Kidney (tissue), 14 donors: ENCODE results near the gene TNS4. TPM values are rescaled to one million over a fixed set of nuclear protein-coding genes. Genes with fewer than 3 reads are reported as not detected.

Source experiments
- DNase-seq, 5 donors: peaks; one replicate each; pipeline ENCODE4 v3.0.0-alpha.2; 2013 to 2020
- FAIRE-seq: peaks from 2 replicates; lab custom pipeline; 2012; peaks lifted over from hg19 to GRCh38; lab: Jason Lieb, UNC
- H3K27ac ChIP-seq, 2 donors: one replicate each; pipeline ENCODE4 v1.7.0; 2013; ENCODE audit warnings: low read depth in 2 of 2, low read length in 2 of 2, inconsistent platforms in 1 of 2
- H3K27me3 ChIP-seq: one replicate; pipeline ENCODE4 v1.7.1; 2013; ENCODE audit warnings: low read length, inconsistent platforms; ENCODE audit not compliant: control insufficient read depth, insufficient read depth
- H3K36me3 ChIP-seq, 3 donors: one replicate each; pipeline versions ENCODE4 v1.7.0 to v1.7.1; 2013; ENCODE audit warnings: low read length in 3 of 3, control low read depth in 1 of 3, inconsistent platforms in 1 of 3; ENCODE audit not compliant: insufficient read depth in 3 of 3, control insufficient read depth in 2 of 3
- H3K4me1 ChIP-seq, 3 donors: one replicate each; pipeline versions ENCODE4 v1.7.0 to v1.7.1; 2013; ENCODE audit warnings: low read length in 3 of 3, inconsistent platforms in 1 of 3, low read depth in 1 of 3; ENCODE audit not compliant: control insufficient read depth in 2 of 3, insufficient read depth in 2 of 3
- H3K4me3 ChIP-seq, 3 donors: one replicate each; pipeline versions ENCODE4 v1.7.0 to v1.8.1; 2013; ENCODE audit warnings: low read length in 3 of 3, control low read depth in 1 of 3, inconsistent platforms in 1 of 3
- H3K9ac ChIP-seq, 3 donors: one replicate each; pipeline versions ENCODE4 v1.7.0 to v1.7.1; 2013; ENCODE audit warnings: low read length in 3 of 3, control low read depth in 1 of 3, inconsistent platforms in 1 of 3
- H3K9me3 ChIP-seq, 3 donors: one replicate each; pipeline versions ENCODE4 v1.7.0 to v1.7.1; 2013; ENCODE audit warnings: low read length in 3 of 3, control low read depth in 1 of 3, inconsistent platforms in 1 of 3; ENCODE audit not compliant: control insufficient read depth in 2 of 3, insufficient read depth in 1 of 3
- intact Hi-C: fragments of 100-400 bp; cut with DNase I; formaldehyde crosslinking; loops from one replicate; pipeline ENCODE4 v1.11.1; 2022
- polyA plus RNA-seq: library from polyadenylated mRNA; stranded (reverse); fragments of 350-450 nt; fragmentation: Illumina TruSeq; extraction: RNeasy Lipid Tissue Mini Kit (QIAGEN cat#74804); gene quantifications from one replicate; pipeline ENCODE4 v1.2.3, GENCODE V29; 2014; ENCODE audit warnings: low read depth, low replicate concordance; ENCODE audit not compliant: insufficient read depth
- total RNA-seq: library from RNA; stranded (reverse); fragmentation: NEBNext Ultra II Directional; extraction: Animal tissue kit (Norgen Biotek cat#: 25700); gene quantifications from one replicate; pipeline ENCODE4 v1.2.1, GENCODE V29; 2021
- TF ChIP-seq, protein P1 (sequence below): IDR thresholded peaks from 3 replicates; pipeline ENCODE4 v1.5.1; 2012; ENCODE audit warnings: mild to moderate bottlenecking, moderate library complexity, borderline replicate concordance; ENCODE audit not compliant: insufficient read depth; ENCODE audit errors: extremely low read depth
- donor health status: control.
- donor health status: control.
- donor health status: control.
- donor health status: control.
- donor health status: control.
- donor health status: DM: yes; HTN: yes; CAD: no.
- donor health status: Normal renal cell carcinoma (clear cell type).

Gene TNS4
- total and polyA plus RNA-seq, 2 donors from 2014 or later: 0.31 to 2.2 TPM

DNA sequence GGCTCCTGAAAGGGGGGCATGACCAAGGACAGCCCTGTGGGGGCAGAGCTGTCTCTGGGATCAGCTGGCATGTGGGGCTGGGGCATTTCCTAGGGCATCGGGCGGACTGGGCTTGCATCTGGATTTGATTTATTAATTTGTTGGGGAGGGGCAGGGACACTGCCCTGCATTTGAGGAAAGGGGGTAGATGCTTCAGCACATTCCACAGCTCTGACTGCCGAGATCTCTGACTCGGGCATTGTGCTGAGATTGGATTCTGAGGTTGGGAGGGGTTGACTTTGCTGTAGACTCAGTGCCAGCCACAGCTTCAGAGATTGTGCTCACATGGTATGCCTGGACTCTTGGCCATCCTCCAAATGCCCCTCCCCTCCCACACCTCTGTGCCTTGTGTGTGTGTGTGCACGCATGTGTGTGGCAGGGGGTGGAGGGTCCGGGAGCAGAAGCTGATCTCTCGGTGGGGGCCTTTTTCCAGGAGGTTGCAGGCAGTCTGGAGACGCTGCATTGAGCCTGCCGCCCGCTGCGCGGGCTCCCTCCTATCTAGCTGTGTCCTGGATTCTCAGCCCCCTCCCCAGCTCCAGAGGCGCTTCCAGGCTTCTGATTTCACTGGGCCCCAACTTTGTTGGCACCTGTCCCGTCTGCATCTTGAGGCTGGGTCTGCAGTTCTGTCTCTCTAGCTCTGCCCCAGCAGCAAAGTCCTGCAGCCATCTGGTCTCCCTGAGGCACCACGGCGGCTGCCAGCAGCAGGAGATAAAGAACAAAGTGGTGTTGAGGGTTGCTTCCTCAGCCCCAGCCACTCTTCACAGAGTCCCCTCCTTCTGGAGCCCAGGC, 43.2 kb downstream of the TNS4 start:
- no peak for FAIRE-seq
- Histone ChIP-seq H3K27ac (peak overlapping the region in 1 of 2 donors; percentile 20), H3K36me3 (peaks cover 0 to 35% (median 14%) of the 10 kb centered on the region in 3 donors), H3K27me3 (no peaks in the 10 kb centered on the region), H3K9me3 (no peaks in the 10 kb centered on the region), H3K4me3 (no peak overlapping the region), H3K4me1 (peaks cover 11 to 50% (median 49%) of the 10 kb centered on the region in 3 donors), H3K9ac (no peak overlapping the region)
- TF ChIP-seq, protein P1, sequence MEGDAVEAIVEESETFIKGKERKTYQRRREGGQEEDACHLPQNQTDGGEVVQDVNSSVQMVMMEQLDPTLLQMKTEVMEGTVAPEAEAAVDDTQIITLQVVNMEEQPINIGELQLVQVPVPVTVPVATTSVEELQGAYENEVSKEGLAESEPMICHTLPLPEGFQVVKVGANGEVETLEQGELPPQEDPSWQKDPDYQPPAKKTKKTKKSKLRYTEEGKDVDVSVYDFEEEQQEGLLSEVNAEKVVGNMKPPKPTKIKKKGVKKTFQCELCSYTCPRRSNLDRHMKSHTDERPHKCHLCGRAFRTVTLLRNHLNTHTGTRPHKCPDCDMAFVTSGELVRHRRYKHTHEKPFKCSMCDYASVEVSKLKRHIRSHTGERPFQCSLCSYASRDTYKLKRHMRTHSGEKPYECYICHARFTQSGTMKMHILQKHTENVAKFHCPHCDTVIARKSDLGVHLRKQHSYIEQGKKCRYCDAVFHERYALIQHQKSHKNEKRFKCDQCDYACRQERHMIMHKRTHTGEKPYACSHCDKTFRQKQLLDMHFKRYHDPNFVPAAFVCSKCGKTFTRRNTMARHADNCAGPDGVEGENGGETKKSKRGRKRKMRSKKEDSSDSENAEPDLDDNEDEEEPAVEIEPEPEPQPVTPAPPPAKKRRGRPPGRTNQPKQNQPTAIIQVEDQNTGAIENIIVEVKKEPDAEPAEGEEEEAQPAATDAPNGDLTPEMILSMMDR: no peak
- peak in 4 of 5 donors; percentile 62 to 83 (median 73) for DNase-seq
- intact Hi-C loops: no loop called here

DNA sequence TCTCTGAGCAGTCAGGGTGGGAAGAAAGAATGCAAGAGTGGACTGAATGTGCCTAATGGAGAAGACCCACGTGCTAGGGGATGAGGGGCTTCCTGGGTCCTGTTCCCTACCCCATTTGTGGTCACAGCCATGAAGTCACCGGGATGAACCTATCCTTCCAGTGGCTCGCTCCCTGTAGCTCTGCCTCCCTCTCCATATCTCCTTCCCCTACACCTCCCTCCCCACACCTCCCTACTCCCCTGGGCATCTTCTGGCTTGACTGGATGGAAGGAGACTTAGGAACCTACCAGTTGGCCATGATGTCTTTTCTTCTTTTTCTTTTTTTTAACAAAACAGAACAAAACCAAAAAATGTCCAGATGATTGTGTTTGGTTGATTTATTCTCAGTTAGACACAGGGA, 44.1 kb downstream of the TNS4 start:
- FAIRE-seq (no peak), DNase-seq (peak in 2 of 5 donors; percentile 10 to 32)
- no peaks in the 10 kb centered on the region for H3K27me3 ChIP-seq
- H3K36me3 ChIP-seq: peaks cover 0 to 42% (median 16%) of the 10 kb centered on the region in 3 donors
- H3K9ac ChIP-seq: no peak overlapping the region
- peak overlapping the region in 1 of 2 donors; percentile 20 for H3K27ac ChIP-seq
- peaks cover 11 to 49% (median 46%) of the 10 kb centered on the region in 3 donors for H3K4me1 ChIP-seq
- H3K4me3 ChIP-seq: no peak overlapping the region
- no peaks in the 10 kb centered on the region for H3K9me3 ChIP-seq
- intact Hi-C loops: no loop called here
- TF ChIP-seq, protein P1: no peak

DNA sequence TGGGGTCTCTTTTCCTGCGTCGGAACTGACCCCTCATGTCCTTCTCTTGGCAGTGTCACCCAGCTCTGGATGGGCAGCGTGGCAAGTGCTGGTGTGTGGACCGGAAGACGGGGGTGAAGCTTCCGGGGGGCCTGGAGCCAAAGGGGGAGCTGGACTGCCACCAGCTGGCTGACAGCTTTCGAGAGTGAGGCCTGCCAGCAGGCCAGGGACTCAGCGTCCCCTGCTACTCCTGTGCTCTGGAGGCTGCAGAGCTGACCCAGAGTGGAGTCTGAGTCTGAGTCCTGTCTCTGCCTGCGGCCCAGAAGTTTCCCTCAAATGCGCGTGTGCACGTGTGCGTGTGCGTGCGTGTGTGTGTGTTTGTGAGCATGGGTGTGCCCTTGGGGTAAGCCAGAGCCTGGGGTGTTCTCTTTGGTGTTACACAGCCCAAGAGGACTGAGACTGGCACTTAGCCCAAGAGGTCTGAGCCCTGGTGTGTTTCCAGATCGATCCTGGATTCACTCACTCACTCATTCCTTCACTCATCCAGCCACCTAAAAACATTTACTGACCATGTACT, 44.9 kb downstream of the TNS4 start:
- H3K27me3 ChIP-seq: no peaks in the 10 kb centered on the region
- intact Hi-C loops: no loop called here
- H3K9me3 ChIP-seq: no peaks in the 10 kb centered on the region
- peak in 2 of 5 donors; percentile 39 to 78 for DNase-seq
- peak overlapping the region in 1 of 2 donors; percentile 73 for H3K27ac ChIP-seq
- H3K4me1 ChIP-seq: peaks cover 11 to 52% (median 49%) of the 10 kb centered on the region in 3 donors
- peaks cover 0 to 46% (median 19%) of the 10 kb centered on the region in 3 donors for H3K36me3 ChIP-seq
- no peak overlapping the region for H3K4me3 ChIP-seq
- FAIRE-seq: no peak
- TF ChIP-seq, protein P1: no peak
- no peak overlapping the region for H3K9ac ChIP-seq
